T-helper 2 cell treated with Interferon-gamma antibody and Interleukin-4, amounts not matched to agents 5 μg/mL and 100 μg/mL, for 36 hours (primary cell): ENCODE data around the gene GMDS.

Experiments
- DNase-seq: peaks from one replicate; pipeline ENCODE4 v3.0.0; 2021; ENCODE audit warnings: low spot score
- H3K27ac Mint-ChIP-seq: one replicate; pipeline ENCODE4 v1.8.0; 2021; ENCODE audit warnings: mild to moderate bottlenecking, mixed read lengths
- H3K27me3 Mint-ChIP-seq: one replicate; pipeline ENCODE4 v1.8.0; 2021; ENCODE audit warnings: low read depth, mixed read lengths
- H3K36me3 Mint-ChIP-seq: one replicate; pipeline ENCODE4 v1.8.0; 2021; ENCODE audit warnings: low read depth, mixed read lengths
- H3K4me1 Mint-ChIP-seq: one replicate; pipeline ENCODE4 v1.8.0; 2021; ENCODE audit warnings: low read depth, mixed read lengths
- H3K4me3 Mint-ChIP-seq: one replicate; pipeline ENCODE4 v1.8.0; 2022; ENCODE audit warnings: mild to moderate bottlenecking, moderate library complexity, mixed read lengths
- H3K9me3 Mint-ChIP-seq: one replicate; pipeline ENCODE4 v1.8.0; 2021; ENCODE audit warnings: mixed read lengths

The GMDS gene

DNA sequence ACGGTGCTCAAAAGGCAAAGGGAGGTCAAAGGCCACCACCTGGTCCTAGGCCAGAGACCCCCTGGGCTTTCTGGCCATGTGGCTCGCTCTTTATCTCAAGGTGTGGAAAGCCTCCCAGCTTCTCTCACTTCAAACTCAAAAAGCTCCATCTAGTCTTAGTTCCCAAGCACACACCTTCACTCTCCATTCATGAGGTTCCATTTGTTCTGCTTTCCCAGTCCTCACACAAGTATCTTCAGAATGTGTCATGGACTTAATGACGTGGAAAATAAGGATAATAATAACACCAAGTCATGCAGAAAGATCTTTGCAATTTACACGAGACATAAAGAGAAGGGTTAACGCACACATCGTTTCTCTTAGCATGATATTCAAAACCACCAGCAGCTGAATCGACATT, 219.3 kb downstream of the GMDS start:
- H3K4me3 Mint-ChIP-seq, result no peak overlapping the region

GRCh38 chr6:2021713-2022125, 223.7 kb downstream of the GMDS start:
- Mint-ChIP-seq H3K4me3 (no peak overlapping the region), H3K27me3 (peaks cover 12% of the 10 kb centered on the region), H3K27ac (no peak overlapping the region), H3K36me3 (no peaks in the 10 kb centered on the region), H3K4me1 (no peaks in the 10 kb centered on the region), H3K9me3 (no peaks in the 10 kb centered on the region)
- DNase-seq, result no peak

More for the DNA sequence above, 219.3 kb downstream of the GMDS start:
- peaks cover 8% of the 10 kb centered on the region for H3K4me1 Mint-ChIP-seq
- peaks cover 10% of the 10 kb centered on the region for H3K27me3 Mint-ChIP-seq
- no peak for DNase-seq
- no peak overlapping the region for H3K27ac Mint-ChIP-seq
- H3K36me3 Mint-ChIP-seq, result no peaks in the 10 kb centered on the region
- no peaks in the 10 kb centered on the region for H3K9me3 Mint-ChIP-seq

DNA sequence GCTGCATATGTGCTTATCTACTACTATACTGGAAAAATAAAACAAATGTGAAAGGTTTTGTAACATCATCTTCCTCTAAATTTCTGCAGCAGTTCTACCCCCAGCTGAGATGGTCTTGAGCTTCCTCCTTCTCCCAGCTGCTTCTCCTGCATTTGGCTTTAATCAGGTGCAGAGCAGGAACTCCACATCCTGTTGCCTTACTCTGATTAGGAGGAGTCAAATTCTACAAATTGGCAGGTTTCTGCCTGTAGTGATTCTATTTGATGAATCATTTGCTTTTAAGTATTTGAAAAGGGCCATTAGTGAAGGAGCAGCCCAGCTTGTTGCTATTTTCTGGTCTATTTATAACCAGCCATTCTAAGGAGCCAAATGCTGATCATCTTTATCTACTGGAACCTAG, 224.5 kb downstream of the GMDS start:
- no peaks in the 10 kb centered on the region for H3K4me1 Mint-ChIP-seq
- no peaks in the 10 kb centered on the region for H3K36me3 Mint-ChIP-seq
- DNase-seq, result no peak
- no peak overlapping the region for H3K4me3 Mint-ChIP-seq
- H3K27ac Mint-ChIP-seq, result no peak overlapping the region
- H3K9me3 Mint-ChIP-seq, result no peaks in the 10 kb centered on the region
- peaks cover 9% of the 10 kb centered on the region for H3K27me3 Mint-ChIP-seq

DNA sequence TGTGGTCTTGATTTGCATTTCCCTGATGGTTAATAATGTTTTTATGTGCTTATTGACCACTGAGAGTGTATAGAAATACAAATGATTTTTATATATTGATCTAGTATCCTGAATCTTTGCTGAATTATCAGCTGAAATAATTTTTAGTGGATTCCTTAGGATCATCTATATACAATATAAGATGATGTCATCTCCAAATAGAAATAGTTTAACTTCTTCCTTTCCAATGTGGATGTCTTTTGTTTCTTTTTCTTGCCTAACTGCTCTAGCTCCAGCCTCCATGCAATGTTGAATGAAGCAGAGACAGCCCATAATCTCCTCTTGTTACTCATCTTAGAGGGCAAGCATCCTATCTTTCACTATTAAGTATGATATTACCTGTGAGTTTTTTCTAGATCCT, 226.4 kb downstream of the GMDS start:
- Mint-ChIP-seq H3K36me3 (peaks cover 2% of the 10 kb centered on the region), H3K27me3 (peaks cover 9% of the 10 kb centered on the region), H3K4me1 (no peaks in the 10 kb centered on the region), H3K4me3 (no peak overlapping the region), H3K9me3 (peaks cover 16% of the 10 kb centered on the region), H3K27ac (no peak overlapping the region)
- DNase-seq, result no peak

GRCh38 chr6:2016040-2016439, 229.4 kb downstream of the GMDS start:
- no peak for DNase-seq
- Mint-ChIP-seq H3K4me1 (no peaks in the 10 kb centered on the region), H3K9me3 (peaks cover 25% of the 10 kb centered on the region), H3K4me3 (no peak overlapping the region), H3K27ac (no peak overlapping the region), H3K36me3 (peaks cover 2% of the 10 kb centered on the region), H3K27me3 (peaks cover 3% of the 10 kb centered on the region)

- H3K27ac Mint-ChIP-seq, result no peak overlapping the region
- no peak overlapping the region for H3K4me3 Mint-ChIP-seq
- H3K36me3 Mint-ChIP-seq, result no peaks in the 10 kb centered on the region
- DNase-seq, result no peak
- peaks cover 7% of the 10 kb centered on the region for H3K9me3 Mint-ChIP-seq
- peaks cover 2% of the 10 kb centered on the region for H3K27me3 Mint-ChIP-seq
- H3K4me1 Mint-ChIP-seq, result peaks cover 1% of the 10 kb centered on the region
Measured at GRCh38 chr6:2008383-2008976, 236.9 kb downstream of the GMDS start.

DNA sequence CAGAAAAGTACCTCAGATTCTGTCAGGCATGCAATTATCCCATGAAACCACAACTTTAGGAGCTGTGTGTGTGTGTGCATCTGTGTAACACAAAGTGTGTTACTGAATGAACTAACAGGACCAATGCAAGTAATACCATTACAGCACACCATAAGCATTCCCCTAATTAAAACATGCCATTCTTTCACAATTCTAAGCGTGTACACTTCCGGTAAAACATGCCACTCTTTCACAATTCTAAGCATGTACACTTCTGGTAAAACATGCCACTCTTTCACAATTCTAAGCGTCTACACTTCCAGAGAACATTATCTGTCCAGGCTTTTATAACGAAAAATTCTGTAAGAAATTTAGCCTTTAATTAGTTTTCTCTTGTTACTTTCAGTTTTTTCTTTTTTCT, 238.2 kb downstream of the GMDS start:
- H3K36me3 Mint-ChIP-seq, result no peaks in the 10 kb centered on the region
- DNase-seq, result no peak
- H3K9me3 Mint-ChIP-seq, result no peaks in the 10 kb centered on the region
- H3K4me1 Mint-ChIP-seq, result peaks cover 1% of the 10 kb centered on the region
- peaks cover 2% of the 10 kb centered on the region for H3K27me3 Mint-ChIP-seq
- H3K4me3 Mint-ChIP-seq, result no peak overlapping the region
- H3K27ac Mint-ChIP-seq, result no peak overlapping the region

DNA sequence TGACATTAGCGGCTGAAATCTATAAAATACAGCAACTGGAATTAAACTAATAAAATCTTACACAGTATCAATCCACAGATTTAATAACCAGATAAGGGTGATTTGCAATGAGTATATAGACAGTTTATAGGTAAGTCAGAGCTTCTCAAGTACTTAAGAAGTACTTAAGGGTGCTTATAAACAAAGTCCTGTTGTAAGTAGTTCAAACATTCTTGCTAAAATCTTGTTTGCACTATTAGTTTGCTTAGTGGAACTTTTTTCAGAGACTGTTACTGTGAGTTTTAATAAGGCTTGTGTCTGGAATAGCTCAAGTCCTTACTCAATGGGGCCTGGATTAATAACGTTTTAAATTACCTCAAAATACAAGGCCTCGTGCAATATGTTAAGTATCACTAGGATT, 240.5 kb downstream of the GMDS start:
- H3K4me1 Mint-ChIP-seq, result no peaks in the 10 kb centered on the region
- H3K4me3 Mint-ChIP-seq, result no peak overlapping the region
- no peaks in the 10 kb centered on the region for H3K36me3 Mint-ChIP-seq
- no peak overlapping the region for H3K27ac Mint-ChIP-seq
- peaks cover 2% of the 10 kb centered on the region for H3K27me3 Mint-ChIP-seq
- no peak for DNase-seq
- no peaks in the 10 kb centered on the region for H3K9me3 Mint-ChIP-seq

GRCh38 chr6:2000962-2001361, 244.4 kb downstream of the GMDS start:
- Mint-ChIP-seq H3K9me3 (no peaks in the 10 kb centered on the region), H3K36me3 (no peaks in the 10 kb centered on the region), H3K27ac (no peak overlapping the region), H3K4me1 (no peaks in the 10 kb centered on the region), H3K27me3 (peaks cover 1% of the 10 kb centered on the region), H3K4me3 (no peak overlapping the region)
- no peak for DNase-seq

GRCh38 chr6:1997702-1998101, 247.7 kb downstream of the GMDS start:
- peaks cover 5% of the 10 kb centered on the region for H3K4me1 Mint-ChIP-seq
- H3K36me3 Mint-ChIP-seq, result no peaks in the 10 kb centered on the region
- H3K9me3 Mint-ChIP-seq, result no peaks in the 10 kb centered on the region
- H3K27ac Mint-ChIP-seq, result no peak overlapping the region
- no peak for DNase-seq
- H3K4me3 Mint-ChIP-seq, result no peak overlapping the region
- peaks cover 1% of the 10 kb centered on the region for H3K27me3 Mint-ChIP-seq

GRCh38 chr6:1995636-1996035, 249.8 kb downstream of the GMDS start:
- no peak overlapping the region for H3K27ac Mint-ChIP-seq
- no peaks in the 10 kb centered on the region for H3K9me3 Mint-ChIP-seq
- H3K4me3 Mint-ChIP-seq, result no peak overlapping the region
- H3K27me3 Mint-ChIP-seq, result peaks cover 1% of the 10 kb centered on the region
- peaks cover 5% of the 10 kb centered on the region for H3K4me1 Mint-ChIP-seq
- H3K36me3 Mint-ChIP-seq, result no peaks in the 10 kb centered on the region
- DNase-seq, result no peak

GRCh38 chr6:1993042-1993441, 252.4 kb downstream of the GMDS start:
- no peak for DNase-seq
- H3K27ac Mint-ChIP-seq, result no peak overlapping the region
- no peaks in the 10 kb centered on the region for H3K9me3 Mint-ChIP-seq
- H3K36me3 Mint-ChIP-seq, result no peaks in the 10 kb centered on the region
- no peak overlapping the region for H3K4me3 Mint-ChIP-seq
- H3K27me3 Mint-ChIP-seq, result peaks cover 1% of the 10 kb centered on the region
- H3K4me1 Mint-ChIP-seq, result peaks cover 5% of the 10 kb centered on the region

- Mint-ChIP-seq H3K27ac (no peak overlapping the region), H3K4me3 (no peak overlapping the region)
- no peak for DNase-seq
Measured at GRCh38 chr6:1991332-1991878, 254.0 kb downstream of the GMDS start.

DNA sequence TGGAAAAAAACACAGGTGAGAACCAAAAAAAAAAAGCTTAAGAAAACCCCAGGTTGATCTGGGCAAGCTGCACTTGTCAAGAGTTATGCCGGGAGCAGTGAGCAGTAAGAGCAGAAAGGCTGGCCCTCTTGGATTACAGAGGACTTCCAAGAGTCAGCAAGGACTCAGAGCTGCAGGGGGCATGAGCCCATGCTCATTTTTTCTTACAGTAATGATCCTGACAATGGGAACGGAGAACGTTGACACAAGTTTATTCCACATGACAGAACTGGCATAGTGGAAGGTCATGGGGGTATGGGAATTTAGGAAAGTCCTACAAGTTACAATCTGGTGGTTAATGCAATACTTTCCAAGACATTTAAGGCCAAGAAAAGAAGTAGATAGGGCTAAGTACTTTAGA, 256.6 kb downstream of the GMDS start:
- Mint-ChIP-seq H3K4me3 (no peak overlapping the region), H3K9me3 (peaks cover 8% of the 10 kb centered on the region), H3K27me3 (no peaks in the 10 kb centered on the region), H3K4me1 (peaks cover 3% of the 10 kb centered on the region), H3K27ac (no peak overlapping the region), H3K36me3 (no peaks in the 10 kb centered on the region)
- DNase-seq, result no peak

More at GRCh38 chr6:1991332-1991878, 254.0 kb downstream of the GMDS start:
- Mint-ChIP-seq H3K36me3 (no peaks in the 10 kb centered on the region), H3K9me3 (no peaks in the 10 kb centered on the region), H3K4me1 (peaks cover 5% of the 10 kb centered on the region), H3K27me3 (peaks cover 1% of the 10 kb centered on the region)

DNA sequence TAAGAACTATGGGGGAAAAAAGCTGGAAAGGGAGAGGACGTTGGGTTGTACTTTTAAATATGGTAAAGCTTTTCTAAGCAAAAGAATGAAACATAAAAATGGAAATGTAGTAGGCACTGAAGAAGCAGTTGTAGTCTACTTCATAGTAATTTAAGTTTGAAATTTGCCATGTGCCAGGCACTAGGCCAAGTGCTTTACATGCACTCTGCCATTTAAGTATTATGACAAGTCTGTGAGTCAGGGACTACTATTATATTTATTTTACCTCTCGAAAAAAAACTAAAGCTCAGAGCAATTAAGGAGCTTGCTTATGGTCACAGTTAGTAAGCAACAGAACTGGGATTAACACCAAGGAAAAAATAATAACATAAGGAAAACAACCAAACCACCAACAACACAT, 257.8 kb downstream of the GMDS start:
- Mint-ChIP-seq H3K27ac (no peak overlapping the region), H3K36me3 (peaks cover 3% of the 10 kb centered on the region), H3K4me3 (no peak overlapping the region), H3K4me1 (no peaks in the 10 kb centered on the region), H3K27me3 (no peaks in the 10 kb centered on the region), H3K9me3 (peaks cover 17% of the 10 kb centered on the region)
- DNase-seq, result no peak
